Measurements from ENCODE around the gene FILIP1.

The FILIP1 gene

GRCh38 chr6:75493400-75494064, at the start of gene FILIP1:
FILIP1 (minus strand) TSS chr6:75493800; CDS start chr6:75414972, 78,828 bp downstream.
- peak; percentile 73 for DNase-seq

GRCh38 chr6:75543311-75543710, 49.7 kb upstream of the FILIP1 start:
- DNase-seq: no peak

GRCh38 chr6:75539136-75539535, 45.5 kb upstream of the FILIP1 start:
- no peak for DNase-seq

- no peak for DNase-seq
These were observed 38.9 kb upstream of the FILIP1 start for GRCh38 chr6:75532521-75532920.

GRCh38 chr6:75531174-75531573, 37.6 kb upstream of the FILIP1 start:
- no peak for DNase-seq

- DNase-seq: no peak
These were observed 37.1 kb upstream of the FILIP1 start for GRCh38 chr6:75530696-75531095.

- DNase-seq: no peak
These were observed 34.8 kb upstream of the FILIP1 start for GRCh38 chr6:75528423-75528822.

GRCh38 chr6:75526502-75527127, 33.0 kb upstream of the FILIP1 start:
- peak; percentile 67 for DNase-seq

GRCh38 chr6:75525682-75526081, 32.1 kb upstream of the FILIP1 start:
- DNase-seq: no peak

GRCh38 chr6:75524322-75524972, 30.8 kb upstream of the FILIP1 start:
- DNase-seq: no peak

- DNase-seq: no peak
These were observed 23.2 kb upstream of the FILIP1 start for GRCh38 chr6:75516757-75517156.

GRCh38 chr6:75512591-75512990, 19.0 kb upstream of the FILIP1 start:
- DNase-seq: no peak

- no peak for DNase-seq
These were observed 11.8 kb upstream of the FILIP1 start for GRCh38 chr6:75505424-75505823.

- DNase-seq: no peak
These were observed 11.0 kb upstream of the FILIP1 start for GRCh38 chr6:75504465-75505222.

GRCh38 chr6:75503291-75503690, 9.7 kb upstream of the FILIP1 start:
- DNase-seq: no peak

- DNase-seq: no peak
These were observed 9.3 kb upstream of the FILIP1 start for GRCh38 chr6:75502884-75503283.

GRCh38 chr6:75501756-75502155, 8.2 kb upstream of the FILIP1 start:
- DNase-seq: no peak

GRCh38 chr6:75499640-75500039, 6.0 kb upstream of the FILIP1 start:
- DNase-seq: no peak

- DNase-seq: no peak
These were observed 5.3 kb upstream of the FILIP1 start for GRCh38 chr6:75498862-75499261.

- DNase-seq: no peak
These were observed 4.4 kb upstream of the FILIP1 start for GRCh38 chr6:75497994-75498393.

GRCh38 chr6:75495011-75495410, 1.4 kb upstream of the FILIP1 start:
- DNase-seq: no peak

GRCh38 chr6:75494290-75494689, 690 bp upstream of the FILIP1 start:
- no peak for DNase-seq

- no peak for DNase-seq
These were observed 1.0 kb downstream of the FILIP1 start for GRCh38 chr6:75492386-75493153.
